ENCODE measurements around the gene SVOP.

DNA sequence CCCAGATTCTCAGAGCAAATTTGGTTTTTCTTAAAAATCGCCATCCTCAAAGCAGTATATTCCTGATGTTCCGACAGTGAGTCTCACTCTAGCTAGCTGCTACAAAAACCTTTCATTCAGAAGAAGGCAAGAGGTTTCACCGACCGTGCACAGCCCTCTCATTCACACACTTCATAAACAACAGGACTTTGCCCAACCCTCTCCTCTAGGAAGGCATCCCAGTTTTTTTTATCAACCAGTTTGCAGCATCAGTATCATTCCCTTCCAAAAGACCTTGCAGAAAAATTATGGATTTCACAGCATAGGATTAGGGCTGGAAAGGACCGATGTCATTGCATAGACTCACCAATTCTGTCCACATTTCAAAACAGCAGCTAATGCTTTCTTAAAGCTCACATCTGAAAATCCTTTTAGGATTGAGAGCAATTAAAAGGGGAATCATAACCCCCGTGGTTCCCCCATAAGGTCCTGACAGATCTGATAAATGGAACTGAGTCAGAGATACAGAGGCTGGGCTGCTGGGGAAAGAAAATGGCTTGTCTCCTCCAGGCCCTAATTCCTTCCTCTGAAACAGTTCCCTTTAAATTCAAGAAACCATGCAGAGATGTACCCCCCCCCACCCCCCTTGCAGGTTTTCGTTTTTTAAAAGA is 597 bp downstream of the SVOP start:
- TF ChIP-seq CTCF (IDR thresholded peaks at IDR 0.05; ENCODE audit: insufficient read depth, low read depth, low read length) (no peak), EZH2 (IDR thresholded peaks at IDR 0.05; ENCODE audit: insufficient read depth, low read length) (no peak)

Data from astrocyte (in vitro differentiated cells and primary cell).